Smooth muscle cell (in vitro differentiated cells): ENCODE data around the gene IFIT3. TPM values are rescaled to one million over a fixed set of nuclear protein-coding genes. Genes with fewer than 3 reads are reported as not detected.

Source experiments
- DNase-seq: peaks from one replicate; lab custom pipeline; 2025; ENCODE audit not compliant: unreplicated experiment; lab: John Stamatoyannopoulos, UW
- H2AFZ ChIP-seq: fragments of 200-600 bp; sonication (generic); 2 replicates; pipeline ENCODE4 v1.6.0; 2016; ENCODE audit warnings: antibody characterized with exemption, low read depth, mild to moderate bottlenecking
- H3F3A ChIP-seq: fragments of 200-600 bp; sonication (generic); 2 replicates; pipeline ENCODE4 v1.6.0; 2017; ENCODE audit warnings: antibody characterized with exemption, low read depth
- H3K27ac ChIP-seq: fragments of 200-600 bp; sonication (generic); 2 replicates; pipeline ENCODE4 v1.5.1; 2016; ENCODE audit warnings: low read depth, mild to moderate bottlenecking
- H3K27me3 ChIP-seq: fragments of 200-600 bp; sonication (generic); 2 replicates; pipeline ENCODE4 v1.6.1; 2016; ENCODE audit warnings: low read depth, mild to moderate bottlenecking
- H3K36me3 ChIP-seq: fragments of 200-600 bp; sonication (generic); 2 replicates; pipeline ENCODE4 v1.5.1; 2016; ENCODE audit warnings: low read depth
- H3K4me1 ChIP-seq: fragments of 200-600 bp; sonication (generic); 2 replicates; pipeline ENCODE4 v1.5.1; 2016; ENCODE audit warnings: low read depth
- H3K4me2 ChIP-seq: fragments of 200-600 bp; sonication (generic); 2 replicates; pipeline ENCODE4 v1.6.0; 2016; ENCODE audit warnings: mild to moderate bottlenecking
- H3K4me3 ChIP-seq: fragments of 200-600 bp; sonication (generic); 2 replicates; pipeline ENCODE4 v1.5.1; 2016; ENCODE audit warnings: mild to moderate bottlenecking
- H3K79me2 ChIP-seq: fragments of 200-600 bp; sonication (generic); 2 replicates; pipeline ENCODE4 v1.6.0; 2016; ENCODE audit warnings: low read depth, mild to moderate bottlenecking
- H3K9ac ChIP-seq: fragments of 200-600 bp; sonication (generic); 2 replicates; pipeline ENCODE4 v1.6.0; 2016; ENCODE audit warnings: low read depth
- H3K9me3 ChIP-seq: fragments of 200-600 bp; sonication (generic); replicated peaks from 2 replicates; pipeline ENCODE4 v1.5.1; 2016; ENCODE audit warnings: low read depth
- H4K20me1 ChIP-seq: fragments of 200-600 bp; sonication (generic); 2 replicates; pipeline ENCODE4 v1.6.0; 2016; ENCODE audit warnings: low read depth
- CTCF ChIP-seq: fragments of 200-600 bp; sonication (generic); IDR thresholded peaks from 2 replicates; pipeline ENCODE4 v1.5.1; 2017; ENCODE audit warnings: borderline replicate concordance, mild to moderate bottlenecking, antibody characterized with exemption; ENCODE audit not compliant: insufficient read depth, poor library complexity, severe bottlenecking
- WGBS: methylation state at CpG from one replicate; pipeline ENCODE4 v1.1.7; 2016; ENCODE audit warnings: low lambda C conversion rate; 5-methylcytosine and 5-hydroxymethylcytosine counted together
- polyA plus RNA-seq: library from polyadenylated mRNA; unstranded; fragments of >200 nt; fragmentation: Nextera tagmentation; extraction: Ambion mirVana; gene quantifications from 2 replicates; pipeline ENCODE4 v1.2.1, GENCODE V29; 2016
- total RNA-seq: library from RNA; depleted of rRNA; stranded (reverse); fragments of >200 nt; gene quantifications from 2 replicates; pipeline ENCODE4 v1.2.3, GENCODE V29; 2014

IFIT3 gene
- total and polyA plus RNA-seq, 2 experiments from 2014 or later = 2.1 to 4.6 TPM

- peaks cover 2% of the 10 kb centered on the region for H3K4me1 ChIP-seq
- no peaks in the 10 kb centered on the region for H3K27me3 ChIP-seq
- H3K4me2 ChIP-seq = no peak overlapping the region
- no peak overlapping the region for H2AFZ ChIP-seq
- no peaks in the 10 kb centered on the region for H3F3A ChIP-seq
- no peak overlapping the region for H3K27ac ChIP-seq
- 92% methylated on average over 5 of the region's 5 CpGs for WGBS
- H3K9ac ChIP-seq = no peak overlapping the region
- no peaks in the 10 kb centered on the region for H3K36me3 ChIP-seq
- H3K9me3 ChIP-seq = no peaks in the 10 kb centered on the region
- H3K79me2 ChIP-seq = no peaks in the 10 kb centered on the region
- H3K4me3 ChIP-seq = no peak overlapping the region
- H4K20me1 ChIP-seq = no peaks in the 10 kb centered on the region
- no peak for DNase-seq
- no peak for TF ChIP-seq CTCF
These were observed 30.0 kb upstream of the IFIT3 start for GRCh38 chr10:89297791-89298190.

GRCh38 chr10:89299031-89299430 lies 28.8 kb upstream of the IFIT3 start:
- no peak for DNase-seq
- Histone ChIP-seq H3K4me2 (no peak overlapping the region), H3K4me3 (no peak overlapping the region), H3K9me3 (no peaks in the 10 kb centered on the region), H4K20me1 (no peaks in the 10 kb centered on the region), H3K9ac (no peak overlapping the region), H3K4me1 (peaks cover 2% of the 10 kb centered on the region), H2AFZ (no peak overlapping the region), H3K27me3 (no peaks in the 10 kb centered on the region), H3F3A (no peaks in the 10 kb centered on the region), H3K27ac (no peak overlapping the region), H3K36me3 (no peaks in the 10 kb centered on the region), H3K79me2 (no peaks in the 10 kb centered on the region)
- no peak for TF ChIP-seq CTCF
- 91% methylated on average over 4 of the region's 4 CpGs for WGBS

- WGBS = 51% methylated on average over 2 of the region's 2 CpGs
- peak overlapping the region; percentile 54 for H3K4me3 ChIP-seq
These were observed 26.6 kb upstream of the IFIT3 start for GRCh38 chr10:89301232-89301631.

More at GRCh38 chr10:89301232-89301631, 26.6 kb upstream of the IFIT3 start:
- Histone ChIP-seq H4K20me1 (no peaks in the 10 kb centered on the region), H3K9me3 (no peaks in the 10 kb centered on the region), H3K9ac (peak overlapping the region; percentile 72), H2AFZ (peak overlapping the region; percentile 96), H3K27me3 (no peaks in the 10 kb centered on the region), H3F3A (no peaks in the 10 kb centered on the region), H3K27ac (peak overlapping the region; percentile 82), H3K4me2 (peak overlapping the region; percentile 87), H3K4me1 (peaks cover 2% of the 10 kb centered on the region), H3K36me3 (no peaks in the 10 kb centered on the region), H3K79me2 (no peaks in the 10 kb centered on the region)
- no peak for TF ChIP-seq CTCF
- no peak for DNase-seq
